Mucosa of descending colon (tissue), 3 donors: ENCODE measurements around the gene PRR29. TPM values are rescaled to one million over a fixed set of nuclear protein-coding genes. Genes with fewer than 3 reads are reported as not detected.

Source experiments
- ATAC-seq: fragments of 200-7000 bp; cut with Tn5 transposase; one replicate; pipeline ENCODE4 v1.9.1; 2020; ENCODE audit warnings: mild to moderate bottlenecking, moderate library complexity
- DNase-seq, 3 donors: peaks; one replicate each; pipeline ENCODE4 v3.0.0-alpha.2; 2020
- H3K36me3 ChIP-seq: fragments of 200-600 bp; one replicate; pipeline ENCODE4 v1.8.0; 2021; ENCODE audit warnings: low read depth, mild to moderate bottlenecking
- H3K4me1 ChIP-seq: fragments of 200-600 bp; one replicate; pipeline ENCODE4 v1.8.0; 2021; ENCODE audit warnings: low read depth, mild to moderate bottlenecking
- H3K4me3 ChIP-seq: fragments of 200-600 bp; one replicate; pipeline ENCODE4 v1.8.0; 2021; ENCODE audit warnings: mild to moderate bottlenecking
- H3K9me3 ChIP-seq: fragments of 200-600 bp; one replicate; pipeline ENCODE4 v1.8.0; 2021; ENCODE audit warnings: mild to moderate bottlenecking
- intact Hi-C, 2 donors: fragments of 100-400 bp; cut with DNase I in 1 of 2; cut with micrococcal nuclease in 1 of 2; formaldehyde crosslinking; loops; one replicate each; pipeline versions ENCODE4 v1.11.0 to v1.11.1; 2022; cut with DNase I, micrococcal nuclease
- total RNA-seq, 3 donors: library from RNA; stranded (reverse); fragmentation: NEBNext Ultra II Directional in 2 of 3; extraction: Animal tissue kit (Norgen Biotek cat#: 25700) in 2 of 3; gene quantifications; one replicate each; pipeline versions ENCODE4 v1.2.1 to v1.2.4, GENCODE V29; 2021 to 2023
- TF ChIP-seq, protein P1 (sequence below): fragments of 200-600 bp; IDR thresholded peaks from one replicate; pipeline ENCODE4 v1.8.0; 2022; ENCODE audit warnings: antibody characterized with exemption, mild to moderate bottlenecking
- donor health status: DM: no; HTN: no; CAD: no; lungs with moderate emphysema.
- donor health status: DM: no; HTN: no; CAD: no.
- donor health status: DM: no; HTN: yes; CAD: no.

PRR29 gene
- total RNA-seq, 3 donors from 2014 or later, result not detected

GRCh38 chr17:64037180-64037579, 39.0 kb downstream of the PRR29 start:
- no peak overlapping the region for H3K4me3 ChIP-seq
- ATAC-seq (no peak), DNase-seq (no peak)
- intact Hi-C loops, result no loop called here
- peaks cover 3% of the 10 kb centered on the region for H3K4me1 ChIP-seq
- TF ChIP-seq, protein P1, sequence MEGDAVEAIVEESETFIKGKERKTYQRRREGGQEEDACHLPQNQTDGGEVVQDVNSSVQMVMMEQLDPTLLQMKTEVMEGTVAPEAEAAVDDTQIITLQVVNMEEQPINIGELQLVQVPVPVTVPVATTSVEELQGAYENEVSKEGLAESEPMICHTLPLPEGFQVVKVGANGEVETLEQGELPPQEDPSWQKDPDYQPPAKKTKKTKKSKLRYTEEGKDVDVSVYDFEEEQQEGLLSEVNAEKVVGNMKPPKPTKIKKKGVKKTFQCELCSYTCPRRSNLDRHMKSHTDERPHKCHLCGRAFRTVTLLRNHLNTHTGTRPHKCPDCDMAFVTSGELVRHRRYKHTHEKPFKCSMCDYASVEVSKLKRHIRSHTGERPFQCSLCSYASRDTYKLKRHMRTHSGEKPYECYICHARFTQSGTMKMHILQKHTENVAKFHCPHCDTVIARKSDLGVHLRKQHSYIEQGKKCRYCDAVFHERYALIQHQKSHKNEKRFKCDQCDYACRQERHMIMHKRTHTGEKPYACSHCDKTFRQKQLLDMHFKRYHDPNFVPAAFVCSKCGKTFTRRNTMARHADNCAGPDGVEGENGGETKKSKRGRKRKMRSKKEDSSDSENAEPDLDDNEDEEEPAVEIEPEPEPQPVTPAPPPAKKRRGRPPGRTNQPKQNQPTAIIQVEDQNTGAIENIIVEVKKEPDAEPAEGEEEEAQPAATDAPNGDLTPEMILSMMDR, result no peak
- no peaks in the 10 kb centered on the region for H3K36me3 ChIP-seq
- no peaks in the 10 kb centered on the region for H3K9me3 ChIP-seq

DNA sequence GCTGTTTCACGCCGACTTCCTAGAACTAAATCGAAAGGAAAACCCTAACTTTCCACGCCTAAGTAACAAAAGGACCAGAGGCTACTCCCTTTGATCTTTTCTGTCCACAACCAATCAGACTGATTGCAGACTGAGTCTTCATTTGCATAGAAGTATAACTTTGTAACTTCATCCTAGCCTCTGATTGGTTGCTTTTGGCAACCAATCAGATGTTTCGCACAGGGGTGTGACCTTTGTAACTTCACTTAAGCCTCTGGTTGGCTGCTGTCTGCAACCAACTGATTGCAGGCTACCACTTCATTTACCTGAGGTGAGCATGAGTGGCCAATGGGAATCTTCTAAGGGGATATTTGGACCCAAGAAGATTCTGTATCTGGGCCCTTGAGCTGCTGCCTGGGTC, 39.7 kb downstream of the PRR29 start:
- Histone ChIP-seq H3K9me3 (no peaks in the 10 kb centered on the region), H3K4me3 (no peak overlapping the region), H3K36me3 (no peaks in the 10 kb centered on the region), H3K4me1 (peaks cover 3% of the 10 kb centered on the region)
- TF ChIP-seq, protein P1, result no peak
- DNase-seq, result no peak
- ATAC-seq, result no peak
- intact Hi-C loops, result no loop called here

DNA sequence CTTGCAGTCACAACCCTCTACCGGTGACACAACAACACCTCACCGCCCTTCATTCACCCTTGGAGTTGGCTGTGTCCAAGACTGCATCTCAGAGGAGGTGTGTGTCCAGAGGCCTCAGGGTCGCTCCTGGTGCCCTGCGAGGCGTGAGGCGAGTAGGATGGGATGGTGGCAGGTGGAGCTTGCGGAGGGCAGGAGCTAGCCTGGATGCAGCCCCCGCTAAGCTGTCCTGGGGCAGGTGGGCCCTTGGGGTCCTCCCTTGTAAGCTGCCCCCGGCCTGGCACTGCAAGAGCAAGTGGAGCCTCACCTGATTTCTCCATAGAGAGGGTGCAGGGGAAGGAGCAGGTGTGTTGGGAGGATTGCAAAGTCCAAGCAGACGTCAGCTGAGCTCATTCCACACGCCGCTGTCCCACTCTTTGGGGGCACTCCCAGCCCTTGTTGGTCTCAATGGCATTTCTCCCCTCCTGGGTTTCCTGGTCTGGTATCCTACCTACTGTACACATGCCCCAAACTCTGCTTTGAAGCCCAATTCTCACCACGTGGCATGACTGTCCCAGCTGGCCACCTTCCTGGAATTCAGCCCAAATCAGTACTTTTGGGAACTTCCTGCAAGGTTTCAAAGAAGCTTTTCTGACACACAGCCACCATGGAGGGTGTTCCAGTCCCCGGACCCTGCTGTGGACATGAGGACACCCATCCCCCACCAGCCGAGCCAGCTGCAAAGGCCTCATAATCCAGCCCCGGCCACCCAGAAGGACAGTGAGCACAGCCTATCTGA, 40.4 kb downstream of the PRR29 start:
- Histone ChIP-seq H3K4me3 (no peak overlapping the region), H3K4me1 (peaks cover 3% of the 10 kb centered on the region), H3K36me3 (no peaks in the 10 kb centered on the region), H3K9me3 (no peaks in the 10 kb centered on the region)
- intact Hi-C loops, result no loop called here
- ATAC-seq (no peak), DNase-seq (no peak)
- TF ChIP-seq, protein P1, result no peak

GRCh38 chr17:64039106-64039400, 40.9 kb downstream of the PRR29 start:
- H3K4me1 ChIP-seq, result peaks cover 3% of the 10 kb centered on the region
- no peak for ATAC-seq
- TF ChIP-seq, protein P1, result no peak
- H3K4me3 ChIP-seq, result no peak overlapping the region
- no peaks in the 10 kb centered on the region for H3K9me3 ChIP-seq
- intact Hi-C loops, result no loop called here
- no peak for DNase-seq
- peaks cover under 1% of the 10 kb centered on the region for H3K36me3 ChIP-seq

DNA sequence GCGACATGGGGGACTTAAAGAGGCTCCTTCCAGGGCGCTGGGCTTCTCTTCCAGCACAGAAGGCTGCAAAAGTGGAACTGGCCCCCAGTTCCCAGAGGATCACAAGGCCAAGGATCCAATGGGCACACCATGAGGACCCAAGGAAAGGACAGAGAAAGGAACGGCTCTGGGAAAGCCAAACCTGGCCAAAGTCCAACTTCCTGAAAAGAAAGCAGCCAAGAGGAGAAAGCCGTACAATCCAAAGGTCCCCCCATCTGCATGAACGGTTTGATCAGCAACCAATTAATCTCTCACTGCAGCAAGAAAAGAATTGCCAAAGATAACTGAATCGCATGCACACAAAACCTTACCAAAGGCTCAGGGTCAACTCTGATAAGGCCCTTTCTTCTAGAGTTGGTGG, 42.1 kb downstream of the PRR29 start:
- Histone ChIP-seq H3K4me3 (no peak overlapping the region), H3K9me3 (no peaks in the 10 kb centered on the region), H3K36me3 (peaks cover 12% of the 10 kb centered on the region), H3K4me1 (peaks cover 3% of the 10 kb centered on the region)
- DNase-seq (peak in 1 of 3 donors; percentile 55), ATAC-seq (peak; percentile 53)
- intact Hi-C loops, result no loop called here
- TF ChIP-seq, protein P1, result no peak

- DNase-seq, result no peak
- H3K9me3 ChIP-seq, result no peaks in the 10 kb centered on the region
Observed at GRCh38 chr17:64041912-64042311, 43.8 kb downstream of the PRR29 start.

More at GRCh38 chr17:64041912-64042311, 43.8 kb downstream of the PRR29 start:
- intact Hi-C loops, result no loop called here
- Histone ChIP-seq H3K4me1 (peaks cover 3% of the 10 kb centered on the region), H3K4me3 (no peak overlapping the region), H3K36me3 (peaks cover 12% of the 10 kb centered on the region)
- TF ChIP-seq, protein P1, result no peak
- no peak for ATAC-seq
